ENCODE measurements around the gene CADM4. TPM values are rescaled to one million over a fixed set of nuclear protein-coding genes. Genes with fewer than 3 reads are reported as not detected.
A peak's percentile ranks its signal among the peaks of the same experiment; 100 is the strongest.

CADM4 gene
- total and polyA plus RNA-seq, 9 donors, result 6.7 to 27.1 (median 12.6) TPM

DNA sequence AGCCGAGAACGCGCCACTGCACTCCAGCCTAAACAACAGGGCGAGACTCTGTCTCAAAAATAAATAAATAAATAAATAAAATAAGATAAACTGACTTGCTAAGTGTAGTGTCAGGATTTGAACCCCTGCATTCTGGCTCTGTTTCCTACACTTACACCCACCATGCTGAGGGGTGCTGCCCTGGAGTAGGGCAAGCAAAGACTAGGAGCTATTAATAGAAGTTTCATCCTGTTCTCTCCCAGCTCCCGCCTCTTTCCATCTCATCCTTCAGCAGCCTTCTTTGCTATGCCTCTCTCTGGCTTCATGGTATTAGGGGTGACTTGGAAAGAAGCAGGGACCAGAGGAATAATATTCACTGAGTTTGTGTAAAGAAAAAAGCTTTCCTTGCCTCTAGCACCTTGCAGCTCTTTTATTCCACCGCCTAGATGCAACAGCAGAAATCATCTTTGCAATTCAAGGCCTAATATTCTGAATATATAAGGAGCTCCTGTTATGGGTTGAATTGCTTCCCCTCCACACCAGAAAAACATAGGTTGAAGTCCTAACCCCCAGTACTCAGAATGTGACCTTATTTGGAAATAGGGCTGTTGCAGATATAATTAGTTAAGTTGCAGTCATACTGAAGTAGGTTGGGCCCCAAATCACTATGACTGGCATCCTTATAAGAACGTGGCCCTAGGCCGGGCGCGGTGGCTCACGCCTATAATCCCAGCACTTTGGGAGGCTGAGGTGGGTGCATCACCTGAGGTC is 39.0 kb upstream of the CADM4 start:
- WGBS (ENCODE audit: insufficient coverage), result no CpG with 5 or more reads among the region's 11 CpGs
- Histone ChIP-seq H3K27ac (ENCODE audit: low read length) (no peak overlapping the region), H3K36me3 (ENCODE audit: control insufficient read depth, insufficient read depth, low read length) (no peaks in the 10 kb centered on the region), H3K4me1 (ENCODE audit: control insufficient read depth, insufficient read depth, low read length) (no peaks in the 10 kb centered on the region), H3K27me3 (ENCODE audit: control insufficient read depth, insufficient read depth, low read length) (peaks cover 2% of the 10 kb centered on the region), H3K9me3 (replicated peaks; ENCODE audit: control insufficient read depth, low read depth, low read length) (no peaks in the 10 kb centered on the region), H3K4me3 (ENCODE audit: low read length) (no peak overlapping the region)
- no peak for DNase-seq

DNA sequence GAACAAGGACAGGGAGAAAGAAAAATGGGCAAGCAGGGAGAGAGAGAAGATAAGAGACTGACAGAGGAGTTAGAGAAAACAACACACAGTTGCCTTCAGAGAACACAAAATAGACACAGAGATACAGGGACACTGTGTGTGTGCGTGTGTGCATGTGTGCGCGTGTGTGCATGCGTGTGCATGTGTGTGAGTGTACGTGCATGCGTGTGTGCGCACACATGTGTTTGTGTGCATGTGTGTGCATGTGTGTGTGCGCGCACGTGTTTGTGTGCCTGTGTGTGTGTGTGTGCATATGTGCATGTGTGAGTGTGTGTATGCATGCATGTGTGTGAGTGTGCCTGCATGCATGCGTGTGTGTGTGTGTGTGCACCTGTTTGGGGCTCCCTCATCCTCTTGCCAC is 36.3 kb upstream of the CADM4 start:
- no peaks in the 10 kb centered on the region for H3K9me3 ChIP-seq (replicated peaks; ENCODE audit: control insufficient read depth, low read depth, low read length)
- no peaks in the 10 kb centered on the region for H3K36me3 ChIP-seq (ENCODE audit: control insufficient read depth, insufficient read depth, low read length)
- WGBS (ENCODE audit: insufficient coverage), result 87% methylated on average over 5 of the region's 11 CpGs
- peaks cover 4% of the 10 kb centered on the region for H3K27me3 ChIP-seq (ENCODE audit: control insufficient read depth, insufficient read depth, low read length)
- H3K4me3 ChIP-seq (ENCODE audit: low read length), result no peak overlapping the region
- no peak for DNase-seq
- no peaks in the 10 kb centered on the region for H3K4me1 ChIP-seq (ENCODE audit: control insufficient read depth, insufficient read depth, low read length)
- no peak overlapping the region for H3K27ac ChIP-seq (ENCODE audit: low read length)

- Histone ChIP-seq H3K27me3 (ENCODE audit: control insufficient read depth, insufficient read depth, low read length) (peaks cover 7% of the 10 kb centered on the region), H3K36me3 (ENCODE audit: control insufficient read depth, insufficient read depth, low read length) (no peaks in the 10 kb centered on the region), H3K4me3 (ENCODE audit: low read length) (no peak overlapping the region), H3K27ac (ENCODE audit: low read length) (no peak overlapping the region), H3K4me1 (ENCODE audit: control insufficient read depth, insufficient read depth, low read length) (no peaks in the 10 kb centered on the region), H3K9me3 (replicated peaks; ENCODE audit: control insufficient read depth, low read depth, low read length) (no peaks in the 10 kb centered on the region)
- WGBS (ENCODE audit: insufficient coverage), result 35% methylated on average over 3 of the region's 8 CpGs
- no peak for DNase-seq
Observed at GRCh38 chr19:43675269-43675879, 35.7 kb upstream of the CADM4 start.

GRCh38 chr19:43674596-43674995 is 34.9 kb upstream of the CADM4 start:
- Histone ChIP-seq H3K27me3 (ENCODE audit: control insufficient read depth, insufficient read depth, low read length) (peaks cover 14% of the 10 kb centered on the region), H3K4me1 (ENCODE audit: control insufficient read depth, insufficient read depth, low read length) (peaks cover 5% of the 10 kb centered on the region), H3K9me3 (replicated peaks; ENCODE audit: control insufficient read depth, low read depth, low read length) (no peaks in the 10 kb centered on the region), H3K36me3 (ENCODE audit: control insufficient read depth, insufficient read depth, low read length) (no peaks in the 10 kb centered on the region), H3K4me3 (ENCODE audit: low read length) (no peak overlapping the region), H3K27ac (ENCODE audit: low read length) (no peak overlapping the region)
- WGBS (ENCODE audit: insufficient coverage), result no CpG with 5 or more reads among the region's 3 CpGs
- DNase-seq, result peak; percentile 43

GRCh38 chr19:43674183-43674582 is 34.5 kb upstream of the CADM4 start:
- Histone ChIP-seq H3K27ac (ENCODE audit: low read length) (no peak overlapping the region), H3K27me3 (ENCODE audit: control insufficient read depth, insufficient read depth, low read length) (peaks cover 18% of the 10 kb centered on the region), H3K9me3 (replicated peaks; ENCODE audit: control insufficient read depth, low read depth, low read length) (no peaks in the 10 kb centered on the region), H3K36me3 (ENCODE audit: control insufficient read depth, insufficient read depth, low read length) (no peaks in the 10 kb centered on the region), H3K4me3 (ENCODE audit: low read length) (no peak overlapping the region), H3K4me1 (ENCODE audit: control insufficient read depth, insufficient read depth, low read length) (peaks cover 8% of the 10 kb centered on the region)
- DNase-seq, result no peak
- WGBS (ENCODE audit: insufficient coverage), result 74% methylated on average over 4 of the region's 8 CpGs

DNA sequence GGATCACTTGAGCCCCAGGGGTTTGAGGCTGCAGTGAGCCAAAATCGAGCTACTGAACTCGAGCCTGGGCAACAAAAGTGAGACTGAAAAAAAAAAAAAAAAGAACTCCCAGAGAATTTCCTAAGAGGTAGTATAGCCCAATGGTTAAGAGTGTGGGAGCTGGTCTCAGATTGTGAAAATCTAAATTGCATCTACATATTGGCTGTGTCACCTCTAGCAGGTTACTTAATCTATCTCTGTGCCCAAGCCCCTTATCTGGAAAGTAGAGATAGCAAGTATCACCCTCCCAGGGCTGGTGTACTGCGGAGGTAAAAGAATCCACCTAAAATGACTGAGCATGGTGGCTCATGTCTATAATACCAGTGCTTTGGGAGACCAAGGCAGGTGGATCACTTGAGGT is 34.0 kb upstream of the CADM4 start:
- peaks cover 23% of the 10 kb centered on the region for H3K27me3 ChIP-seq (ENCODE audit: control insufficient read depth, insufficient read depth, low read length)
- no peaks in the 10 kb centered on the region for H3K9me3 ChIP-seq (replicated peaks; ENCODE audit: control insufficient read depth, low read depth, low read length)
- H3K36me3 ChIP-seq (ENCODE audit: control insufficient read depth, insufficient read depth, low read length), result no peaks in the 10 kb centered on the region
- WGBS (ENCODE audit: insufficient coverage), result 70% methylated on average over 2 of the region's 3 CpGs
- no peak overlapping the region for H3K27ac ChIP-seq (ENCODE audit: low read length)
- DNase-seq, result no peak
- peaks cover 11% of the 10 kb centered on the region for H3K4me1 ChIP-seq (ENCODE audit: control insufficient read depth, insufficient read depth, low read length)
- no peak overlapping the region for H3K4me3 ChIP-seq (ENCODE audit: low read length)

DNA sequence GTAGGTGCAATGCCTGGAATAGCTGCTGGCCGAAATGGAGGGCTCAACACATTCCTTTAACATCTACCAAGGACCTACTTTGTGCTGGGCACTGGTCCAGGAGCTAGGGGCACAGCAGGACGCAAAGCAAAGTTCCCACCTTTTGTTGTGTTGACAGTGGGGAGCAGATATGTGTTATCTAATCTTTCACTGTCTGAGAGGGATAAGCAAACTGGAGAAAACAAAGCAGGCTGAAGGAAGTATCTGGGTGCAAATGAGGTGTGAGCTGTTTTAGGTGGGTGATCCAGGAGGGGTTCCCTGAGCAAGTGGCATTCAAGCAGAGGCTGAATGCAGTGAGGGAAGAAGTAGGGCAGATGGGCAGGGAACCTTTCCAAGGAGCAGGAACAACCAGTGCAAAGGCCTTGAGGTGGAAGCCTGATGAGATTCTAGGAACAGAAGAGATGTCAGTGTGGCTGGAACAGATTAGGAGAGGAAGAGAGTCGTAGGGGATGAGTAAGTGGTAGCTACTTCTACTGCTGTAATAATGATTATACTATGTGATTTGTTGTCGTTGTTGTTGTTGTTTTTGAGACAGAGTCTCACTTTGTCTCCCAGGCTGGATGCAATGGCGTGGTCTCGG is 32.5 kb upstream of the CADM4 start:
- no CpG with 5 or more reads among the region's 6 CpGs for WGBS (ENCODE audit: insufficient coverage)
- H3K9me3 ChIP-seq (replicated peaks; ENCODE audit: control insufficient read depth, low read depth, low read length), result no peaks in the 10 kb centered on the region
- no peak for DNase-seq
- peaks cover 34% of the 10 kb centered on the region for H3K27me3 ChIP-seq (ENCODE audit: control insufficient read depth, insufficient read depth, low read length)
- no peaks in the 10 kb centered on the region for H3K36me3 ChIP-seq (ENCODE audit: control insufficient read depth, insufficient read depth, low read length)
- peaks cover 20% of the 10 kb centered on the region for H3K4me1 ChIP-seq (ENCODE audit: control insufficient read depth, insufficient read depth, low read length)
- no peak overlapping the region for H3K27ac ChIP-seq (ENCODE audit: low read length)
- no peak overlapping the region for H3K4me3 ChIP-seq (ENCODE audit: low read length)

DNA sequence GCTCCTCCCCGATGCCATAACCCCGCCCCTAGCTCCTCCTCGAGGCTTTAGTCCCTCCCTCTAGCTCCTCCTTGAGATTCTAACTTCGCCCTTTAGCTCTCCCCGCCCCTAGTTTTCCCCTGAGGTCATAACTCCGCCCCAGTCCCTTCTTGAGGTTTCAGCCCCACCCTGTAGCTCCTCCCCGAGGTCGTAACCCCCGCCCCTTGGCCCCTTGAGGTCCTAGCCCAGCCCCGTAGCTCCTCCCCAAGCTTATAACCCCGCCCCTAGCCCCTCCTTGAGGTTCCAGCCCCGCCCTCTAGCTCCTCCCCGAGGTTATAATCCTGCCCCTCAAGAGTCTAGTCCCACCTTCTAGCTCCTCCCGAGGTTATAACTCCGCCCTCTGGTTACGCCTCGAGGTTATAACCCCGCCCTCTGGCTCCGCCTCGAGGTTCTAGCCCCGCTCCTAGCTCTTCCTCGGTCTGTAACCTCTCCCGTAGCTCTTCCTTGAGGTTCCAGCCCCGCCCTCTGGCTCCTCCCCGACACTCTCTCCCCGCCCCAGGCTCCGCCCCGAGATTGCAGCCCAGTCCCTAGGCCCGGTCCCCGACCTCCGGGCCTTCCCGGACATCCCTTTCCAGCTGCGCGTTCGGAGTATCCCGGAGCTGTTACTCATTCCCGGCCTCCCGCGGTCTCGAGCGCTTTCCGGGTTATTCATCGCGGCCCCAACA is 28.9 kb upstream of the CADM4 start:
- WGBS (ENCODE audit: insufficient coverage), result under 1% methylated on average over 36 of the region's 44 CpGs
- Histone ChIP-seq H3K36me3 (ENCODE audit: control insufficient read depth, insufficient read depth, low read length) (peaks cover 5% of the 10 kb centered on the region), H3K27ac (ENCODE audit: low read length) (peak overlapping the region; percentile 92), H3K9me3 (replicated peaks; ENCODE audit: control insufficient read depth, low read depth, low read length) (no peaks in the 10 kb centered on the region), H3K27me3 (ENCODE audit: control insufficient read depth, insufficient read depth, low read length) (peaks cover 32% of the 10 kb centered on the region), H3K4me3 (ENCODE audit: low read length) (peak overlapping the region; percentile 49), H3K4me1 (ENCODE audit: control insufficient read depth, insufficient read depth, low read length) (peaks cover 22% of the 10 kb centered on the region)
- DNase-seq, result peak; percentile 99

DNA sequence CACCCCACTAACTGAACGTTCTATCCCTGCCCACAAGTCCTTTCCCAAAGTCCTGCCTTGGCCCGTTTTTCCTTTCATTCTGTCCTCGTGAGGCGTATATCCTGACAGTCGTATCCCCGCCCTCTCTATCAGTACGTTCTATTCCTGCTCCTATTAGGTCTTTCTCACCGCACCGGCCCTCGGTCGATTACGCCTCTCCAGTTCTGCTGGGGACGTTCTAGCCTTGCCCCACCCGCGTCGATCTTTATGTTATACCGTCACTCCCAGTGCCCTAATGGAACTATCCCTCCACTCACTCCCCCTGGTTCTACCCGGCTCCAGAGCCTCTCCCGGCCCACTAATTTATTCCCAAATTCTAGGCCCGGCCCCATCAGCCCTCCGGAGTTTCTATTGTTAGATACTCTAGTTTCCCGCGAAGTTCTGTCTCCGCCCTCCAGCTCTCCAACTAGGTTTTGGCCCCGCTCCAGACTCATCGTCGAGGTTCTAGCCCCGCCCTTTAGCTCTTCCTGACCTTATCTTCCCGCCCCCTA is 28.3 kb upstream of the CADM4 start:
- Histone ChIP-seq H3K9me3 (replicated peaks; ENCODE audit: control insufficient read depth, low read depth, low read length) (no peaks in the 10 kb centered on the region), H3K36me3 (ENCODE audit: control insufficient read depth, insufficient read depth, low read length) (peaks cover 5% of the 10 kb centered on the region), H3K27ac (ENCODE audit: low read length) (peak overlapping the region; percentile 91), H3K4me1 (ENCODE audit: control insufficient read depth, insufficient read depth, low read length) (peaks cover 22% of the 10 kb centered on the region), H3K27me3 (ENCODE audit: control insufficient read depth, insufficient read depth, low read length) (peaks cover 32% of the 10 kb centered on the region), H3K4me3 (ENCODE audit: low read length) (peak overlapping the region; percentile 49)
- 8% methylated on average over 29 of the region's 29 CpGs for WGBS (ENCODE audit: insufficient coverage)
- DNase-seq, result no peak

Data from muscle of leg (tissue), 11 donors.